ENCODE measurements around the gene COBL.
A peak's percentile ranks its signal among the peaks of the same experiment; 100 is the strongest.

Gene COBL

GRCh38 chr7:51301806-51302205 is 14.8 kb downstream of the COBL start:
- DNase-seq = no peak

GRCh38 chr7:51300762-51301674 is 15.6 kb downstream of the COBL start:
- no peak for DNase-seq

GRCh38 chr7:51299391-51300133 is 17.0 kb downstream of the COBL start:
- DNase-seq = no peak

GRCh38 chr7:51298912-51299311 is 17.7 kb downstream of the COBL start:
- no peak for DNase-seq

- DNase-seq = no peak
These were observed 18.6 kb downstream of the COBL start for GRCh38 chr7:51297986-51298385.

- DNase-seq = no peak
These were observed 21.0 kb downstream of the COBL start for GRCh38 chr7:51295440-51296245.

GRCh38 chr7:51292596-51292995 is 24.0 kb downstream of the COBL start:
- DNase-seq = no peak

GRCh38 chr7:51290702-51291540 is 25.7 kb downstream of the COBL start:
- DNase-seq = no peak

GRCh38 chr7:51290304-51290637 is 26.3 kb downstream of the COBL start:
- DNase-seq = no peak

GRCh38 chr7:51289623-51290303 is 26.8 kb downstream of the COBL start:
- peak; percentile 56 for DNase-seq

- DNase-seq = peak; percentile 25
These were observed 27.6 kb downstream of the COBL start for GRCh38 chr7:51288896-51289622.

GRCh38 chr7:51286401-51286800 is 30.2 kb downstream of the COBL start:
- no peak for DNase-seq

- DNase-seq = no peak
These were observed 36.5 kb downstream of the COBL start for GRCh38 chr7:51280156-51280555.

GRCh38 chr7:51279391-51280023 is 37.1 kb downstream of the COBL start:
- DNase-seq = no peak

GRCh38 chr7:51278797-51279196 is 37.8 kb downstream of the COBL start:
- peak; percentile 15 for DNase-seq

- DNase-seq = peak; percentile 48
These were observed 39.6 kb downstream of the COBL start for GRCh38 chr7:51276967-51277366.

- no peak for DNase-seq
These were observed 40.5 kb downstream of the COBL start for GRCh38 chr7:51276091-51276605.

GRCh38 chr7:51275532-51275931 is 41.1 kb downstream of the COBL start:
- DNase-seq = no peak

- no peak for DNase-seq
These were observed 41.7 kb downstream of the COBL start for GRCh38 chr7:51274955-51275354.

- no peak for DNase-seq
These were observed 42.6 kb downstream of the COBL start for GRCh38 chr7:51274001-51274400.

All from NCI-H1092 (cell line).